ENCODE data around the gene JAZF1. TPM values are rescaled to one million over a fixed set of nuclear protein-coding genes. Genes with fewer than 3 reads are reported as not detected.

The JAZF1 gene
- total and polyA plus RNA-seq, 11 donors = 10.3 to 46.2 (median 26.8) TPM

DNA sequence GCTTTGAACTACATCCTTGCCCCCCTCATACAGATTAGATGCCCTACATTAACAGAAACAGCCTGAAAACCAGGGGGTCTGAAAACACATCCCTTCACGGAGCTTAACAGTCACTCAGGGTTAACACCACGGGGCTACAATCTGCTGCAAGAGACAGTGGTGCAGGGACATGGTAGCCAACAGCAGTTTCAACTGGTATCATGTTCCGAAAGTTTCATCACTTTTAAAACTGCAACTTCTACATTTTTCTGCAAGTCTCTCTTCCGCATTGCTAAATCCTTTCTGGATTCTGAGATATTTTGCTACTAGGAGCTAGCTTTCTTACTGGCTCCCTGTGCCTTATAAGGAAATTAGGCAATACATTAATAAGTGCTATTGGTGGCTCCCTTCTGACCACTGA is 92.6 kb downstream of the JAZF1 start:
- 79 to 84% (median 80%) methylated on average over 4 of the region's 4 CpGs for WGBS, 4 donors
- Histone ChIP-seq H3K9me3 (no peaks in the 10 kb centered on the region), H3K4me3 (peak overlapping the region in 1 of 12 donors; percentile 15), H3K36me3 (no peaks in the 10 kb centered on the region), H3K27me3 (no peaks in the 10 kb centered on the region), H3K27ac (peak overlapping the region in 1 of 12 donors; percentile 79), H3K4me1 (peaks cover 0 to 72% (median 0%) of the 10 kb centered on the region in 12 donors)
- ATAC-seq (peak in 2 of 4 donors; percentile 26 to 63), DNase-seq (no peak)
- intact Hi-C loops (cut with DNase I) = no loop called here
- TF ChIP-seq, protein P1, sequence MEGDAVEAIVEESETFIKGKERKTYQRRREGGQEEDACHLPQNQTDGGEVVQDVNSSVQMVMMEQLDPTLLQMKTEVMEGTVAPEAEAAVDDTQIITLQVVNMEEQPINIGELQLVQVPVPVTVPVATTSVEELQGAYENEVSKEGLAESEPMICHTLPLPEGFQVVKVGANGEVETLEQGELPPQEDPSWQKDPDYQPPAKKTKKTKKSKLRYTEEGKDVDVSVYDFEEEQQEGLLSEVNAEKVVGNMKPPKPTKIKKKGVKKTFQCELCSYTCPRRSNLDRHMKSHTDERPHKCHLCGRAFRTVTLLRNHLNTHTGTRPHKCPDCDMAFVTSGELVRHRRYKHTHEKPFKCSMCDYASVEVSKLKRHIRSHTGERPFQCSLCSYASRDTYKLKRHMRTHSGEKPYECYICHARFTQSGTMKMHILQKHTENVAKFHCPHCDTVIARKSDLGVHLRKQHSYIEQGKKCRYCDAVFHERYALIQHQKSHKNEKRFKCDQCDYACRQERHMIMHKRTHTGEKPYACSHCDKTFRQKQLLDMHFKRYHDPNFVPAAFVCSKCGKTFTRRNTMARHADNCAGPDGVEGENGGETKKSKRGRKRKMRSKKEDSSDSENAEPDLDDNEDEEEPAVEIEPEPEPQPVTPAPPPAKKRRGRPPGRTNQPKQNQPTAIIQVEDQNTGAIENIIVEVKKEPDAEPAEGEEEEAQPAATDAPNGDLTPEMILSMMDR (IDR thresholded peaks at IDR 0.05) = no peak
- no peak for TF ChIP-seq POLR2A (IDR thresholded peaks at IDR 0.05)

DNA sequence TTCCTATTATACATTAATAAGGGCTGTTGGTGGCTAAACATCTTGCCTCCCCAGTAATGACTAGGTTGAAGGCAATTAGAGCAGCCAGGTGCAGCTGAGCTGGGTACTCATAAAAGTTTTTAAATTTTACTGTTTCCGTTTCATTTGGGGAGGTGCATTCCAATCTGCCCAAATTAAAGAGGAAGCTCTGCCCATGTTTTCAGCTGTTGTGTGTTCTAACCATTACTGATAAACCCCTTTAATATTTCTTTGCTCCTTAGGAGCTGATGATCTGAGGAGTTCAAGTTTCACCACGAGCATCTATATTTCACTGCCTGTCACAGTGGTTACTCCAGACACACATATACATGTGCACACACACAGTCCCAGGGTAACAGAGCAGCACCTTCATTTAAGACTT is 94.4 kb downstream of the JAZF1 start:
- peaks cover 0 to 91% (median 1%) of the 10 kb centered on the region in 12 donors for H3K4me1 ChIP-seq
- no peaks in the 10 kb centered on the region for H3K9me3 ChIP-seq
- H3K27me3 ChIP-seq = no peaks in the 10 kb centered on the region
- 76 to 90% (median 82%) methylated on average over 2 of the region's 2 CpGs for WGBS, 4 donors
- DNase-seq (no peak), ATAC-seq (no peak)
- no peak overlapping the region for H3K4me3 ChIP-seq
- intact Hi-C loops (cut with DNase I) = no loop called here
- H3K36me3 ChIP-seq = no peaks in the 10 kb centered on the region
- TF ChIP-seq, protein P1 (IDR thresholded peaks at IDR 0.05) = no peak
- TF ChIP-seq POLR2A (IDR thresholded peaks at IDR 0.05) = no peak
- no peak overlapping the region for H3K27ac ChIP-seq

DNA sequence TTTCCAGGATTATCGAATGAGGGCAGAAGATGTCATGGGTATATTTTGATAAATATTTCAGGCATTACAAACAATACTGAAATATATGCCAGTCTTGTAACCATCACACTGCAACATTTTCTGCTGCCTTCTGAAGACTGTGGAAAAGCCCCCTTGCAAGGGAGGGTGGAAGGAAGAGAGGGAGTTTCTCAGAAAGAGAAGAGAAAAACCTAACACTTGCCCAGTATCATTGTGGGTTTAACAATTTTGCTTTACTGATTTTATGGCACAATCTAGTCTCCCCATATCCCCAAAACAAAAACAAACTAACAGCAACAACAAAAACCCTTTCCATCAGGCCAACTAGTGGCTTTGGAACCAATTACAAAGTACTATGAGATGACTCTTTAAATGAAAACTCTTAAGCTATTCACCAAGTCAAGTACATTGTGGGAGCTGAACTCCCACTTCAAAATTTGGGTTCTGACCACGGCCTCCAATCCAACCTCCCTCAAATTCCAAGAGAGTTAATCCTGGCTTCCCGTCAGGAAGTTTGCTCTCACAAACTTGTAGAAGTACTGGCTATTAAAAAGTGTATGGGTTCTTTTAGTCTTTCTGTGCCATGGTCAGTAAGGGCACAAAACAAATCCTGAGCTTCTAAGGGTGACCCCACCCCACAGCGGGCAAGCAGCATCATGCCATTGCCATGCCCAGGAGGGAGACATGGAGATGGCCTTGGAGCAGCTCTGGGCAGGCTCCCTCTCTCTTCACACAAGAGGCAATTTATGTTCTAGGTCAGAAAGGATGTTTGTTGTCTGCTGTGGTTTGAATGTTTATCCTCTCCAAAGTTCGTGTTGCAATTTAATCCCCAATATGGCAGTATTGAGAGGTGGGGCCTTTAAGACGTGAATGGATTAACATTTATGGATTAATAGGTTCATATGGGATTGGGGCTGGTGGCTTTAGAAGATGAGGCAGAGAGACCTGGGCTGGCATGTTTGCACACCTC is 96.3 kb downstream of the JAZF1 start:
- Histone ChIP-seq H3K36me3 (no peaks in the 10 kb centered on the region), H3K9me3 (no peaks in the 10 kb centered on the region), H3K4me3 (no peak overlapping the region), H3K27ac (peak overlapping the region in 2 of 12 donors; percentile 71 to 87), H3K27me3 (no peaks in the 10 kb centered on the region), H3K4me1 (peaks cover 0 to 97% (median 17%) of the 10 kb centered on the region in 12 donors)
- 93 to 98% (median 95%) methylated on average over 6 of the region's 6 CpGs for WGBS, 4 donors
- ATAC-seq = no peak
- no peak for TF ChIP-seq POLR2A (IDR thresholded peaks at IDR 0.05)
- TF ChIP-seq, protein P1 (IDR thresholded peaks at IDR 0.05) = no peak
- no peak for DNase-seq
- intact Hi-C loops (cut with DNase I) = no loop called here
